Uterus (tissue), 4 donors: ENCODE measurements around the gene C1orf159. TPM values are rescaled to one million over a fixed set of nuclear protein-coding genes. Genes with fewer than 3 reads are reported as not detected.

Experiments used
- DNase-seq, 2 donors: peaks; one replicate each; pipeline ENCODE4 v3.0.0-alpha.2; 2019 to 2020
- H3K27ac ChIP-seq, 2 donors: fragments of 200-600 bp; sonication (generic); 1 replicate in 1 of 2; 2 replicates in 1 of 2; pipeline ENCODE4 v1.5.1; 2016 to 2018
- H3K27me3 ChIP-seq, 2 donors: fragments of 200-600 bp; sonication (generic); one replicate each; pipeline ENCODE4 v1.5.1; 2018 to 2019; ENCODE audit warnings: control low read depth in 1 of 2
- H3K36me3 ChIP-seq, 2 donors: fragments of 200-600 bp; sonication (generic); one replicate each; pipeline ENCODE4 v1.5.1; 2019; ENCODE audit warnings: control low read depth in 1 of 2
- H3K4me1 ChIP-seq, 2 donors: fragments of 200-600 bp; sonication (generic); one replicate each; pipeline ENCODE4 v1.5.1; 2018 to 2019; ENCODE audit warnings: control low read depth in 1 of 2
- H3K4me3 ChIP-seq, 2 donors: fragments of 200-600 bp; sonication (generic); 1 replicate in 1 of 2; 2 replicates in 1 of 2; pipeline ENCODE4 v1.5.1; 2018 to 2019; ENCODE audit warnings: mild to moderate bottlenecking in 1 of 2
- H3K9me3 ChIP-seq, 2 donors: fragments of 200-600 bp; sonication (generic); one replicate each; pipeline ENCODE4 v1.5.1; 2019; ENCODE audit warnings: control low read depth in 1 of 2
- CTCF ChIP-seq, 4 experiments: fragments of 200-600 bp in 2 of 4; fragments of 450-650 bp in 2 of 4; sonication (generic) in 2 of 4; IDR thresholded peaks; one replicate each; pipeline ENCODE4 v1.5.1; 2016 to 2019; ENCODE audit warnings: antibody characterized with exemption in 4 of 4, mild to moderate bottlenecking in 2 of 4, moderate library complexity in 1 of 4
- POLR2A ChIP-seq, 2 donors: fragments of 450-650 bp; IDR thresholded peaks; one replicate each; pipeline ENCODE4 v1.6.1; 2016; ENCODE audit warnings: antibody characterized with exemption in 2 of 2, mild to moderate bottlenecking in 1 of 2, moderate library complexity in 1 of 2
- intact Hi-C: fragments of 100-400 bp; cut with DNase I; formaldehyde crosslinking; loops from one replicate; pipeline ENCODE4 v1.15.1; 2023; ENCODE audit warnings: low total_unique reads
- total RNA-seq, 4 donors: library from RNA; depleted of rRNA in 3 of 4; stranded (reverse); fragments of >200 nt in 3 of 4; gene quantifications; one replicate each; pipeline versions ENCODE4 v1.1.0 to v1.2.4, GENCODE V29; 2014 to 2023
- donor health status: DM: yes; HTN: yes; CAD: no.

The C1orf159 gene
- total RNA-seq, 4 donors from 2014 or later: 4.9 to 20.0 (median 17.9) TPM

- Histone ChIP-seq H3K36me3 (no peaks in the 10 kb centered on the region), H3K9me3 (no peaks in the 10 kb centered on the region), H3K27ac (no peak overlapping the region), H3K4me1 (peaks cover 0 to 3% of the 10 kb centered on the region in 2 donors), H3K4me3 (no peak overlapping the region), H3K27me3 (no peaks in the 10 kb centered on the region)
- intact Hi-C loops: no loop called here
- no peak for DNase-seq
- TF ChIP-seq POLR2A (IDR thresholded peaks at IDR 0.05) (no peak), CTCF (IDR thresholded peaks at IDR 0.05) (no peak)
Observed at GRCh38 chr1:1120866-1121591, 5.1 kb upstream of the C1orf159 start.

DNA sequence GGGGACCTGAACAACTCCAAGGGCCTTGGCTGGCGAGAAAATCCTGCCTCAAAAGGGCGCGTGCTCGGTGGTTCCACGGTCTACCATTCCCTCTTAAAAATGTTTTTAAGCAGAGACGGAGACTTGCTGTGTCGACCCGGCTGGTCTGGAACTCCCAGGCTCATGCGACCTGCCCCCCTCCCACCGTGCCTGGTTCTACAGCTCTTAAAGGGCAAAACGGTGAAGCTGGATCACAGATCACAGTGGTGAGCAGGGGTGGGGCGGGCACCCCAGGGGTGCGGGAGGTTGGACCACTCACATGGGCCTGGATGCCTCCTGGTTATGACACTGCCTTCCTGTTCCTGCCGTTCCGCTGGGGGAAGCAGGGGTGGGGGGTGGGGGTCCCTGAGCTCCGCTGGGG, 4.2 kb upstream of the C1orf159 start:
- intact Hi-C loops: no loop called here
- Histone ChIP-seq H3K4me3 (no peak overlapping the region), H3K4me1 (peaks cover under 1 to 3% of the 10 kb centered on the region in 2 donors), H3K9me3 (no peaks in the 10 kb centered on the region), H3K27me3 (no peaks in the 10 kb centered on the region), H3K36me3 (no peaks in the 10 kb centered on the region), H3K27ac (no peak overlapping the region)
- no peak for DNase-seq
- TF ChIP-seq POLR2A (IDR thresholded peaks at IDR 0.05): no peak
- TF ChIP-seq CTCF (IDR thresholded peaks at IDR 0.05): no peak

DNA sequence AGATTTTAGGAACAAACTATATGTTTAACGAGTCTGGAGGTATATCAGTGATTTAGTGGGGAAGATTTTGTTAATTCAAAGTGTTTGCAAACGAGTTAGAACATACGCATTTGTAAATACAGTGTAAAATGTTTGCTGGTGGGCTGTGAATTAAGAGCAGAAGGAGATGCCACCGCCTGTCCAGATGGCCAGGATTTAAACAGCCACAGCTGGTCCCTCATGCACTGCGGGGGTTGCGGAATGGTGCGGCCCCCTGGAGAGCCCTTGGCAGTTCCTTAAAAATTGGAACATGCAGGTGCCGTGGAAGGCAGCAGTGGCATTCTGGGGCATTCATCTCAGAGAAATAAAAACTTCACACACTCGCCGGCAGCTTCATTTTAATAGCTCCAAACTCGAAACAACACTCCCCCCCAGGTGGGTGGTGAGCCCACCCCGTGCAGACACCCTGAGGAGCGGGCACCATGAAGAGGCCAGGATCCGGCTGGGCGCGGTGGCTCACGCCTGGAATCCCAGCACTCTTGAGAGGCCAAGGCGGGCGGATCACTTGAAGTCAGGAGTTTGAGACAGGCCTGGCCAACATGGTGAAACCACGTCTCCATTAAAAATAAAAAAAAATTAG, 3.5 kb upstream of the C1orf159 start:
- H3K4me3 ChIP-seq: no peak overlapping the region
- H3K4me1 ChIP-seq: peaks cover 3 to 6% of the 10 kb centered on the region in 2 donors
- DNase-seq: no peak
- no peaks in the 10 kb centered on the region for H3K9me3 ChIP-seq
- TF ChIP-seq CTCF (IDR thresholded peaks at IDR 0.05) (no peak), POLR2A (IDR thresholded peaks at IDR 0.05) (no peak)
- H3K27me3 ChIP-seq: no peaks in the 10 kb centered on the region
- H3K36me3 ChIP-seq: no peaks in the 10 kb centered on the region
- no peak overlapping the region for H3K27ac ChIP-seq
- intact Hi-C loops: no loop called here

DNA sequence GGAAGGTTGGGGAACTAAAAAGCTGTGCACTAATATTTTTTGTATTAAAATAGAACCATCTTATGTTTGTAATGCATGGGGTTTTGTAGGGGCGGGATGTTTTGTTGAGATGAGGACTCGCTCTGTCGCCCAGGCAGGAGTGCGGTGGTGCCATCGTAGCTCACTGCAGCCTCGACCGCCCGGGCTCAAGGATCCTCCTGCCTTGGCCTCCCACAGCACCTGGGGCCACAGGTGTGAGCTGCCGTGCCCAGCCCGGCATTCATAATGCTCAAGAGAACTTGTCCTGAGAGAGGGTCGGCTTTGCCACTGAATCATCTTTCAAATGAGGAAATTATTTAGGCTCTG, 3.0 kb upstream of the C1orf159 start:
- DNase-seq: no peak
- Histone ChIP-seq H3K36me3 (no peaks in the 10 kb centered on the region), H3K4me1 (peaks cover 3 to 6% of the 10 kb centered on the region in 2 donors), H3K27ac (no peak overlapping the region), H3K4me3 (no peak overlapping the region), H3K9me3 (no peaks in the 10 kb centered on the region), H3K27me3 (no peaks in the 10 kb centered on the region)
- TF ChIP-seq POLR2A (IDR thresholded peaks at IDR 0.05): no peak
- no peak for TF ChIP-seq CTCF (IDR thresholded peaks at IDR 0.05)
- intact Hi-C loops: no loop called here

- peaks cover 3 to 6% of the 10 kb centered on the region in 2 donors for H3K4me1 ChIP-seq
- H3K9me3 ChIP-seq: no peaks in the 10 kb centered on the region
- no peak overlapping the region for H3K4me3 ChIP-seq
- no peaks in the 10 kb centered on the region for H3K36me3 ChIP-seq
- H3K27ac ChIP-seq: no peak overlapping the region
- TF ChIP-seq POLR2A (IDR thresholded peaks at IDR 0.05) (no peak), CTCF (IDR thresholded peaks at IDR 0.05) (no peak)
- no peaks in the 10 kb centered on the region for H3K27me3 ChIP-seq
- intact Hi-C loops: no loop called here
- DNase-seq: no peak
Observed at GRCh38 chr1:1118011-1118875, 2.4 kb upstream of the C1orf159 start.
